ENCODE measurements around the gene AGBL1.
"Not testable (repeated sequence)": the region's sequence is repeated elsewhere in the genome, so short reads cannot be mapped to it uniquely, and the experiment has no call there.

Gene AGBL1

GRCh38 chr15:86865920-86866319 is 786.2 kb downstream of the AGBL1 start:
- Mint-ChIP-seq H3K27ac (no peak overlapping the region), H3K4me3 (no peak overlapping the region), H3K9me3 (ENCODE audit: low read depth) (no peaks in the 10 kb centered on the region), H3K36me3 (no peaks in the 10 kb centered on the region), H3K27me3 (peaks cover 7% of the 10 kb centered on the region), H3K4me1 (ENCODE audit: low read depth) (no peaks in the 10 kb centered on the region)

DNA sequence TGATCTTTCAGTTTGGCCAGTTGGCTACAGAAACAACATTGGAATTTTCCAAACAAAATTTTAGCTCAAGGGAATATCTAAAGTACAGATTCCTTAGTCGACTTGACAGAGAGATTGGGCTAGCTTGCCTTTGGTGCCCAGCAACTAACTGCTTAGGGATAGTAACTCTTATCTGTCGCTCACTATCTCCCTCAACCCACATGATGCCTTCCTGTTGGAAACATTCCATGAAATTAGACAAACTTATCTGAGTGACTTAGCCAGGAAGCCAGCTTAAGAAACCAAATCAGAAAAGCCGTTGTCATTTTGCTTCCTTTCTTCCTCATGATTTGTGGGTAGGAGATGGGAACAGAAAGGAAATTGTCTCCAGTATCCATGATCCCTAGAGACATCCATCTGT is 791.2 kb downstream of the AGBL1 start:
- no peak overlapping the region for H3K27ac Mint-ChIP-seq
- H3K4me3 Mint-ChIP-seq: no peak overlapping the region
- no peaks in the 10 kb centered on the region for H3K9me3 Mint-ChIP-seq (ENCODE audit: low read depth)
- H3K27me3 Mint-ChIP-seq: peaks cover 10% of the 10 kb centered on the region
- no peaks in the 10 kb centered on the region for H3K4me1 Mint-ChIP-seq (ENCODE audit: low read depth)
- H3K36me3 Mint-ChIP-seq: no peaks in the 10 kb centered on the region

GRCh38 chr15:86871964-86872363 is 792.3 kb downstream of the AGBL1 start:
- H3K4me3 Mint-ChIP-seq: no peak overlapping the region
- H3K27me3 Mint-ChIP-seq: peaks cover 7% of the 10 kb centered on the region

DNA sequence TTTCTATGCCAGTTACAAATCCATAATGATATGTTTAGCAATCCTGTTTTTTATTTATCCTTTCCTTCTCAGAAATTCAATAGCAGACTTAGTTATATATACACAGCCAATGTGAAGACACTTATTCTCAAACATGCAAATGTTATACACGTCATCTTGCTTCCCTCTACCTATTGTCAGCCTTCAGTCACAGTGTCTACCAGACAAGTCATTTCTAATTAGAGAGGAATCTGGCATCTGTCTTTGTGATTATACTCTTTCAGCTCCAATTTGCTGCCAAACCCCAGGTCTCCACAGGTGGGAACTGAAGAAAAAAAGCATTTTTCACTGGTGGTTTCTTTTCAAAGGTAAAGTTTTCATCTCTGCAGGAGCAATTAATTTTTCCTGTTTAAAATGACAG is 793.1 kb downstream of the AGBL1 start:
- Mint-ChIP-seq H3K27ac (no peak overlapping the region), H3K4me1 (ENCODE audit: low read depth) (no peaks in the 10 kb centered on the region), H3K4me3 (no peak overlapping the region), H3K27me3 (peaks cover 5% of the 10 kb centered on the region), H3K36me3 (no peaks in the 10 kb centered on the region), H3K9me3 (ENCODE audit: low read depth) (no peaks in the 10 kb centered on the region)

More at GRCh38 chr15:86871964-86872363, 792.3 kb downstream of the AGBL1 start:
- no peak overlapping the region for H3K27ac Mint-ChIP-seq
- no peaks in the 10 kb centered on the region for H3K36me3 Mint-ChIP-seq
- no peaks in the 10 kb centered on the region for H3K4me1 Mint-ChIP-seq (ENCODE audit: low read depth)
- H3K9me3 Mint-ChIP-seq (ENCODE audit: low read depth): no peaks in the 10 kb centered on the region

GRCh38 chr15:86875067-86875466 is 795.4 kb downstream of the AGBL1 start:
- peaks cover 5% of the 10 kb centered on the region for H3K27me3 Mint-ChIP-seq
- H3K27ac Mint-ChIP-seq: no peak overlapping the region
- no peaks in the 10 kb centered on the region for H3K4me1 Mint-ChIP-seq (ENCODE audit: low read depth)
- H3K4me3 Mint-ChIP-seq: no peak overlapping the region
- H3K9me3 Mint-ChIP-seq (ENCODE audit: low read depth): no peaks in the 10 kb centered on the region
- no peaks in the 10 kb centered on the region for H3K36me3 Mint-ChIP-seq

GRCh38 chr15:86876387-86876944 is 796.8 kb downstream of the AGBL1 start:
- Mint-ChIP-seq H3K27me3 (peaks cover 2% of the 10 kb centered on the region), H3K4me3 (no peak overlapping the region), H3K4me1 (ENCODE audit: low read depth) (no peaks in the 10 kb centered on the region), H3K27ac (no peak overlapping the region), H3K9me3 (ENCODE audit: low read depth) (no peaks in the 10 kb centered on the region), H3K36me3 (no peaks in the 10 kb centered on the region)

GRCh38 chr15:86877171-86877631 is 797.5 kb downstream of the AGBL1 start:
- Mint-ChIP-seq H3K27ac (no peak overlapping the region), H3K27me3 (peaks cover 2% of the 10 kb centered on the region), H3K4me3 (no peak overlapping the region), H3K36me3 (no peaks in the 10 kb centered on the region), H3K4me1 (ENCODE audit: low read depth) (no peaks in the 10 kb centered on the region), H3K9me3 (ENCODE audit: low read depth) (no peaks in the 10 kb centered on the region)

GRCh38 chr15:86878844-86879243 is 799.2 kb downstream of the AGBL1 start:
- H3K27me3 Mint-ChIP-seq; H3K36me3 Mint-ChIP-seq; H3K9me3 Mint-ChIP-seq (ENCODE audit: low read depth); H3K4me1 Mint-ChIP-seq (ENCODE audit: low read depth); H3K4me3 Mint-ChIP-seq; H3K27ac Mint-ChIP-seq: not testable (repeated sequence)

GRCh38 chr15:86879250-86880229 is 799.9 kb downstream of the AGBL1 start:
- no peaks in the 10 kb centered on the region for H3K9me3 Mint-ChIP-seq (ENCODE audit: low read depth)
- no peak overlapping the region for H3K27ac Mint-ChIP-seq
- H3K4me3 Mint-ChIP-seq: no peak overlapping the region
- H3K36me3 Mint-ChIP-seq: no peaks in the 10 kb centered on the region
- H3K4me1 Mint-ChIP-seq (ENCODE audit: low read depth): no peaks in the 10 kb centered on the region
- H3K27me3 Mint-ChIP-seq: peaks cover 2% of the 10 kb centered on the region

- Mint-ChIP-seq H3K4me1 (ENCODE audit: low read depth) (no peaks in the 10 kb centered on the region), H3K36me3 (no peaks in the 10 kb centered on the region), H3K27me3 (peaks cover 4% of the 10 kb centered on the region), H3K9me3 (ENCODE audit: low read depth) (no peaks in the 10 kb centered on the region), H3K27ac (no peak overlapping the region), H3K4me3 (no peak overlapping the region)
These were observed 805.9 kb downstream of the AGBL1 start for GRCh38 chr15:86885616-86886015.

DNA sequence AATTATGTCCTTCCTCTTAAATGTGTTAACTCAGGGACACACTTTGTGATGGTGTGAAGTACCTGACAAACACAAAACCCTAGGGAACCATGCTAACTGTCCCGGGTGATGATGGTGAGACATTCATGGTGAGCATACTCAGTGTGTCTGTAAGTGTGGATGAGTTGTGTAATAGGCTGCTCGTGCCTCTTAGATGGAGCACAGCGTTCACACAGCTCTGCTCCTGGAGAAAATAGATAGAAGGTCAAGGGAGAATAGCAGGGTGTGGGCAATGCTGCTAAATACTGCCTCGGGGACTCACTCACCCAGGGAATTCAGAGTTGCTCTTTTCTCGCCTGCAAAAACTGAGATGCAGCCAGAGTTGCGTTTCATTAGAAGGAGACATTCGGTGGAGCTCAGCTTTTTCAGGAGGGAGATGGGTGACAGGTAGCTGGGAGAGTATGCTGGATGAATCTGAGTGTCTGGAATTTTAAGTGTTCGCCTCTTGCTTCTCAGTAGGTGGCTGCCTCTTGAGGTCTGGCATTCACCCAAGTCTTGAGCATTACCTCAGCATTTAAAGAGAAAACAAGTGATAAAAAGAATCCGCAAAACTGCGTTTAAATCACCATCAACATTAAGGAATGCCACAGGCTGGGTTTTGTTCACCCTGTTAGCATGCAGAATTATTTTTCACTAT is 813.2 kb downstream of the AGBL1 start:
- Mint-ChIP-seq H3K4me1 (ENCODE audit: low read depth) (no peaks in the 10 kb centered on the region), H3K27ac (no peak overlapping the region), H3K9me3 (ENCODE audit: low read depth) (no peaks in the 10 kb centered on the region), H3K4me3 (no peak overlapping the region), H3K27me3 (peaks cover 11% of the 10 kb centered on the region), H3K36me3 (no peaks in the 10 kb centered on the region)

DNA sequence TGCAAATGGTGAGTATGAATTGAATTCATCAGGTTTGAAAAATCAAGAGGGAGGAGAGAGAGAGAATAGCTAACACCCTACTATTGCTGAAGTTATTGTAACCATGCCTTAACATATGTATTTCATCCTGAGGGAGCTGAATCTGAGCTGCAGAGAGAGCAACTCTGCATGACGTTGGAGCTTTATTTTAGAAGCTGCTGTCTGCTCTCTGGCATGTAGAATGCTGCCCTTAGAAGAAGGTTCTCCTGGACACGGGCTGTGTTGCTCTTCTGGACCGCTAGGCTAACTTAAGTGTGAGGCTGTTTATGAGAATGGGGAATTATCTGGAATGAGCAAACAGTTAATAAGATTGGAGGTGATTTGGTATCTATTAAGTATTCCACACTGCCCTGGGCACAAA is 814.6 kb downstream of the AGBL1 start:
- Mint-ChIP-seq H3K4me1 (ENCODE audit: low read depth) (no peaks in the 10 kb centered on the region), H3K9me3 (ENCODE audit: low read depth) (no peaks in the 10 kb centered on the region), H3K4me3 (no peak overlapping the region), H3K36me3 (no peaks in the 10 kb centered on the region), H3K27me3 (peaks cover 11% of the 10 kb centered on the region), H3K27ac (no peak overlapping the region)

- Mint-ChIP-seq H3K36me3 (no peaks in the 10 kb centered on the region), H3K27ac (no peak overlapping the region), H3K4me3 (no peak overlapping the region), H3K9me3 (ENCODE audit: low read depth) (no peaks in the 10 kb centered on the region), H3K27me3 (peaks cover 22% of the 10 kb centered on the region), H3K4me1 (ENCODE audit: low read depth) (no peaks in the 10 kb centered on the region)
These were observed 824.2 kb downstream of the AGBL1 start for GRCh38 chr15:86903642-86904421.

DNA sequence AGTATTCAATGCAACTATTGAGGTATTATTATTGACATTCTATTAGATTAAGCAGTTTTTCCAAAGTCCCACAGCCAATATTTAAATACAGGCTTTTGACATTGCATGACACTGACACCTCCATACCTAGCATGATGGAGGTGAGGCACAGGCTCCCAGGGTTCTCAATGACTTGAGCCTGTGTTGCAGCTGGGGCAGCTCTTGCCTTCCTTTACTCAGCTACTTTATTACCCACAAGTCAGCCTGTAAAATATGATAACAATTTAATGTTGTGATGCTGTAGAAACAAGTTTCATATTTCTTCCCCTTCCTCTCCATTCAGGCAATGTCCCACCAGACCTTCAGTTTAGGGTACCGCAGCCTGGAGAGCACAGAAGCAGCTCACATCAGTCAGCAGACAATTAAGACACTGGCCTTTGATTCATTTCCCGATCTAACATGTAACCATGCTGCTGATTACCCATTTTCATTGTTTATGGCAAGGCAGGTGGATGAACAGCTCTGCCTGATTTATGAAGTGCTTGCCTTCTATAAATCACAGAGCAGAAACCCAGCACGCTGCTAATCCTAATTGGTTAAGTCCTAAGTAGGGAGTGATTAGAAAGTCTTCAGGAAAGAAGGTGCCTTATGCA is 826.1 kb downstream of the AGBL1 start:
- Mint-ChIP-seq H3K9me3 (ENCODE audit: low read depth) (no peaks in the 10 kb centered on the region), H3K27ac (no peak overlapping the region), H3K4me1 (ENCODE audit: low read depth) (no peaks in the 10 kb centered on the region), H3K27me3 (peaks cover 20% of the 10 kb centered on the region), H3K4me3 (no peak overlapping the region), H3K36me3 (no peaks in the 10 kb centered on the region)

Data from activated naive CD8-positive, alpha-beta T cell (primary cell).